Ecto neural progenitor cell (in vitro differentiated cells): Measurements from ENCODE around the gene SGIP1.
"Not testable (repeated sequence)": the region's sequence is repeated elsewhere in the genome, so short reads cannot be mapped to it uniquely, and the experiment has no call there.

Experiments used
- DNase-seq: peaks from one replicate; pipeline ENCODE4 v3.0.0-alpha.2; 2018; ENCODE audit warnings: low spot score

The SGIP1 gene

GRCh38 chr1:66684353-66684752 is 150.4 kb downstream of the SGIP1 start:
- no peak for DNase-seq

GRCh38 chr1:66685265-66685664 is 151.3 kb downstream of the SGIP1 start:
- no peak for DNase-seq

- DNase-seq, result no peak
Measured at GRCh38 chr1:66685670-66686069, 151.7 kb downstream of the SGIP1 start.

- DNase-seq, result no peak
Measured at GRCh38 chr1:66686406-66686805, 152.5 kb downstream of the SGIP1 start.

GRCh38 chr1:66687358-66687757 is 153.4 kb downstream of the SGIP1 start:
- DNase-seq, result no peak

- no peak for DNase-seq
Measured at GRCh38 chr1:66690666-66691381, 156.9 kb downstream of the SGIP1 start.

GRCh38 chr1:66692681-66693080 is 158.7 kb downstream of the SGIP1 start:
- DNase-seq, result no peak

- DNase-seq, result no peak
Measured at GRCh38 chr1:66693856-66694255, 159.9 kb downstream of the SGIP1 start.

GRCh38 chr1:66695116-66695515 is 161.2 kb downstream of the SGIP1 start:
- DNase-seq, result no peak

- DNase-seq, result no peak
Measured at GRCh38 chr1:66696771-66697170, 162.8 kb downstream of the SGIP1 start.

GRCh38 chr1:66699213-66699612 is 165.3 kb downstream of the SGIP1 start:
- no peak for DNase-seq

- DNase-seq, result no peak
Measured at GRCh38 chr1:66704177-66704875, 170.4 kb downstream of the SGIP1 start.

- no peak for DNase-seq
Measured at GRCh38 chr1:66705110-66705509, 171.2 kb downstream of the SGIP1 start.

GRCh38 chr1:66711420-66711819 is 177.5 kb downstream of the SGIP1 start:
- DNase-seq, result no peak

- no peak for DNase-seq
Measured at GRCh38 chr1:66712839-66713238, 178.9 kb downstream of the SGIP1 start.

GRCh38 chr1:66723985-66724384 is 190.0 kb downstream of the SGIP1 start:
- DNase-seq, result no peak

GRCh38 chr1:66725885-66726665 is 192.1 kb downstream of the SGIP1 start:
- peak; percentile 57 for DNase-seq

- no peak for DNase-seq
Measured at GRCh38 chr1:66728021-66728420, 194.1 kb downstream of the SGIP1 start.

GRCh38 chr1:66728716-66729115 is 194.8 kb downstream of the SGIP1 start:
- not testable (repeated sequence) for DNase-seq

GRCh38 chr1:66729119-66729518 is 195.2 kb downstream of the SGIP1 start:
- no peak for DNase-seq

- no peak for DNase-seq
Measured at GRCh38 chr1:66729523-66729922, 195.6 kb downstream of the SGIP1 start.

GRCh38 chr1:66730462-66730861 is 196.5 kb downstream of the SGIP1 start:
- DNase-seq, result no peak
